Sigmoid colon (tissue), 7 donors: Measurements from ENCODE around the gene NBAS. TPM values are rescaled to one million over a fixed set of nuclear protein-coding genes. Genes with fewer than 3 reads are reported as not detected.

Source experiments
- DNase-seq: peaks from one replicate; pipeline ENCODE4 v3.0.0-alpha.2; 2019
- H3K27ac ChIP-seq, 4 donors: fragments of 200-600 bp; sonication (generic); one replicate each; pipeline ENCODE4 v1.5.1; 2016 to 2019; ENCODE audit warnings: mild to moderate bottlenecking in 1 of 4
- H3K27me3 ChIP-seq, 3 donors: fragments of 200-600 bp; sonication (generic); one replicate each; pipeline ENCODE4 v1.5.1; 2019; ENCODE audit warnings: mild to moderate bottlenecking in 1 of 3
- H3K36me3 ChIP-seq, 4 donors: fragments of 200-600 bp; sonication (generic); one replicate each; pipeline ENCODE4 v1.5.1; 2016 to 2019
- H3K4me1 ChIP-seq, 4 donors: fragments of 200-600 bp; sonication (generic); one replicate each; pipeline ENCODE4 v1.5.1; 2017 to 2019
- H3K4me3 ChIP-seq, 4 donors: fragments of 200-600 bp; sonication (generic); one replicate each; pipeline ENCODE4 v1.5.1; 2017 to 2019; ENCODE audit warnings: mild to moderate bottlenecking in 2 of 4, moderate library complexity in 1 of 4
- H3K9me3 ChIP-seq, 4 donors: fragments of 200-600 bp in 3 of 4; sonication (generic) in 3 of 4; one replicate each; pipeline versions ENCODE4 v1.5.1 to v1.6.1; 2013 to 2019
- EP300 ChIP-seq, 4 donors: sonication (generic); formaldehyde crosslinking; IDR thresholded peaks; one replicate each; pipeline ENCODE4 v1.6.1; 2017; ENCODE audit warnings: antibody characterized with exemption in 4 of 4
- POLR2A ChIP-seq, 2 donors: fragments of 450-650 bp; IDR thresholded peaks; one replicate each; pipeline ENCODE4 v1.6.1; 2016; ENCODE audit warnings: antibody characterized with exemption in 2 of 2, mild to moderate bottlenecking in 2 of 2, moderate library complexity in 2 of 2
- POLR2AphosphoS5 ChIP-seq, 4 donors: sonication (generic); formaldehyde crosslinking; IDR thresholded peaks; one replicate each; pipeline ENCODE4 v1.6.1; 2017; ENCODE audit warnings: antibody characterized with exemption in 4 of 4
- WGBS, 2 donors: extraction: QIAGEN DNeasy Blood & Tissue Kit; methylation state at CpG; one replicate each; pipeline ENCODE4 v1.1.7; 2013; 5-methylcytosine and 5-hydroxymethylcytosine counted together
- intact Hi-C: fragments of 100-400 bp; cut with DNase I; formaldehyde crosslinking; loops from one replicate; pipeline ENCODE4 v1.15.1; 2023
- polyA plus RNA-seq, 3 donors: library from polyadenylated mRNA; stranded (reverse); fragments of 200-250 nt; gene quantifications; one replicate each; pipeline ENCODE4 v1.2.3, GENCODE V29; 2013
- total RNA-seq, 4 donors: library from RNA; depleted of rRNA; stranded (reverse); fragments of >200 nt; gene quantifications; one replicate each; pipeline ENCODE4 v1.1.0, GENCODE V29; 2016
- TF ChIP-seq, protein P1 (sequence below), 4 experiments: fragments of 450-650 bp in 3 of 4; fragments of 200-600 bp in 1 of 4; IDR thresholded peaks; one replicate each; pipeline ENCODE4 v1.5.1; 2016 to 2019; ENCODE audit warnings: antibody characterized with exemption in 4 of 4, mild to moderate bottlenecking in 3 of 4, moderate library complexity in 2 of 4
- donor health status: healthy with polysubstance abuse.
- donor health status: Bipolar disorder and iron deficiency.
- donor health status: healthy.

NBAS gene
- total and polyA plus RNA-seq, 7 donors: 3.9 to 53.2 (median 41.9) TPM

GRCh38 chr2:15172825-15173224 lies 388.3 kb downstream of the NBAS start:
- TF ChIP-seq, protein P1, sequence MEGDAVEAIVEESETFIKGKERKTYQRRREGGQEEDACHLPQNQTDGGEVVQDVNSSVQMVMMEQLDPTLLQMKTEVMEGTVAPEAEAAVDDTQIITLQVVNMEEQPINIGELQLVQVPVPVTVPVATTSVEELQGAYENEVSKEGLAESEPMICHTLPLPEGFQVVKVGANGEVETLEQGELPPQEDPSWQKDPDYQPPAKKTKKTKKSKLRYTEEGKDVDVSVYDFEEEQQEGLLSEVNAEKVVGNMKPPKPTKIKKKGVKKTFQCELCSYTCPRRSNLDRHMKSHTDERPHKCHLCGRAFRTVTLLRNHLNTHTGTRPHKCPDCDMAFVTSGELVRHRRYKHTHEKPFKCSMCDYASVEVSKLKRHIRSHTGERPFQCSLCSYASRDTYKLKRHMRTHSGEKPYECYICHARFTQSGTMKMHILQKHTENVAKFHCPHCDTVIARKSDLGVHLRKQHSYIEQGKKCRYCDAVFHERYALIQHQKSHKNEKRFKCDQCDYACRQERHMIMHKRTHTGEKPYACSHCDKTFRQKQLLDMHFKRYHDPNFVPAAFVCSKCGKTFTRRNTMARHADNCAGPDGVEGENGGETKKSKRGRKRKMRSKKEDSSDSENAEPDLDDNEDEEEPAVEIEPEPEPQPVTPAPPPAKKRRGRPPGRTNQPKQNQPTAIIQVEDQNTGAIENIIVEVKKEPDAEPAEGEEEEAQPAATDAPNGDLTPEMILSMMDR (IDR thresholded peaks at IDR 0.05): no peak
- no peak for TF ChIP-seq EP300 (IDR thresholded peaks at IDR 0.05)
- no peak for TF ChIP-seq POLR2A (IDR thresholded peaks at IDR 0.05)
- no peak for TF ChIP-seq POLR2AphosphoS5 (IDR thresholded peaks at IDR 0.05)
- Histone ChIP-seq H3K9me3 (no peaks in the 10 kb centered on the region), H3K4me3 (no peak overlapping the region), H3K27me3 (no peaks in the 10 kb centered on the region), H3K36me3 (peaks cover 0 to 8% (median 2%) of the 10 kb centered on the region in 4 donors), H3K4me1 (peaks cover 0 to 23% (median 17%) of the 10 kb centered on the region in 4 donors), H3K27ac (no peak overlapping the region)
- no peak for DNase-seq
- WGBS, 2 donors: 67 to 81% methylated on average over 1 of the region's 1 CpG
- intact Hi-C loops: no loop called here

GRCh38 chr2:15170070-15170775 lies 390.9 kb downstream of the NBAS start:
- intact Hi-C loops: no loop called here
- WGBS, 2 donors: 65 to 90% methylated on average over 11 of the region's 11 CpGs
- H3K27me3 ChIP-seq: no peaks in the 10 kb centered on the region
- peaks cover 0 to 8% (median 1%) of the 10 kb centered on the region in 4 donors for H3K36me3 ChIP-seq
- H3K4me3 ChIP-seq: peak overlapping the region in 1 of 4 donors; percentile 9
- H3K4me1 ChIP-seq: peaks cover 0 to 23% (median 17%) of the 10 kb centered on the region in 4 donors
- peak overlapping the region; percentile 52 to 77 (median 65) for H3K27ac ChIP-seq
- TF ChIP-seq, protein P1 (IDR thresholded peaks at IDR 0.05): no peak
- TF ChIP-seq POLR2A (IDR thresholded peaks at IDR 0.05): no peak
- no peak for TF ChIP-seq POLR2AphosphoS5 (IDR thresholded peaks at IDR 0.05)
- TF ChIP-seq EP300 (IDR thresholded peaks at IDR 0.05): no peak
- H3K9me3 ChIP-seq: no peaks in the 10 kb centered on the region
- DNase-seq: no peak

DNA sequence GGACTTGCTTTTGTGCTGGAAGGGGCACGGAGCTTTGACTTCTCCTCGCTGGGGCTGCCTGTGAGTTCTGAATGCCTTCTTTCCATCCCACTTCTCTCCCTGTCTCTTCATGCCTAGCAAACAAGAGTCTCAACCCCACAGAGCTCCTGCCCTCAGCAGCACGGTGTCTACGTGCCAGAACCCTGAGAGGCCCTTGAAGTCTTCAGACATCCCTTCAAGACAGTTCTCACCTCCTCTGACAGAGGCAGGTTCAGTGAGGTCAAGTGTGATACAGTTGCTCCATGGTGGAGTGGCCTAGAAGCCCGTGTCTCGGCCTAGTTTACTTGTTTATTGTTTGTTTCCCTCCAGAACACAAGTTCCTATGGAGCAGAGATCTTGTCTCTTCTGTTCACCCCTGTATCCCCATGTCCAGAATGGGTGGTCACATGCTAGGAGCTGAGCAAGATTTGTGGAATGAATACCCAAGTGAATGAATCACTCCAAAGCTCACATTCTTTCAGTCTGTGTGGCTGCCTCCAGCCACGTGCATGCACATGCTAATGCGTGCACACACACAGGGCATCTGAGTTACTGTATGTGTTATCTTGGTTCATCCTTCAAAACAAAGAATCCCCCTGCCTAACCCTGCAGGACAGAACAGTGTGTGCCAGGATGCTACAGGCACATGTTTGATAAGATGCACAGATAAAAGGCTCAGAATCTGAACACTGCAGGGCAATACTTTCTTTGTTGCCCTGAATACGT lies 391.6 kb downstream of the NBAS start:
- Histone ChIP-seq H3K27ac (peak overlapping the region; percentile 52 to 77 (median 65)), H3K4me3 (peak overlapping the region in 1 of 4 donors; percentile 9), H3K4me1 (peaks cover 0 to 23% (median 17%) of the 10 kb centered on the region in 4 donors), H3K36me3 (peaks cover 0 to 8% (median 1%) of the 10 kb centered on the region in 4 donors), H3K9me3 (no peaks in the 10 kb centered on the region), H3K27me3 (no peaks in the 10 kb centered on the region)
- DNase-seq: no peak
- intact Hi-C loops: no loop called here
- 90 to 92% methylated on average over 9 of the region's 9 CpGs for WGBS, 2 donors
- peak in 1 of 4 donors; percentile 55 for TF ChIP-seq POLR2AphosphoS5 (IDR thresholded peaks at IDR 0.05)
- no peak for TF ChIP-seq EP300 (IDR thresholded peaks at IDR 0.05)

DNA sequence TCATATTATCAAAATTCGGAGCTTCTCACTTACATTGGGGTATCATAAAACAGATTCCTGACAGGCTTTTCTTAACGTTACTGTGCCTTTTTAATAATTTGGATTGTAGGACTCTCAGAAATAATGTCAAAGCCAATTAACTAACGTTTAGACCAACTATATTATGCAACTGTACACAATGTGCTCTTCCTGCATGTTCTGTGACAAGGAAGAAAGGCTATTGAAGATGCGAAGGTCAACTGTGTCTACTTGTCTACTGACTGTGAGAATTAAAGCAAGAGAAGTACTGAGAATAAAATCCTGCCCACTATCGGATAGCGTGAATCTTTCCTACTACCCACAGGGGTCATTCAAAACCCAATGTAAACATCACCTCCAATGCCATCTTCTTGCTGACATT lies 393.0 kb downstream of the NBAS start:
- Histone ChIP-seq H3K4me3 (no peak overlapping the region), H3K27me3 (no peaks in the 10 kb centered on the region), H3K9me3 (no peaks in the 10 kb centered on the region), H3K4me1 (peaks cover 0 to 23% (median 17%) of the 10 kb centered on the region in 4 donors), H3K36me3 (peaks cover 0 to 8% (median 1%) of the 10 kb centered on the region in 4 donors), H3K27ac (no peak overlapping the region)
- WGBS, 2 donors: 82 to 92% methylated on average over 6 of the region's 6 CpGs
- DNase-seq: no peak
- intact Hi-C loops: no loop called here
- TF ChIP-seq POLR2AphosphoS5 (IDR thresholded peaks at IDR 0.05) (no peak), EP300 (IDR thresholded peaks at IDR 0.05) (no peak), POLR2A (IDR thresholded peaks at IDR 0.05) (no peak)
- TF ChIP-seq, protein P1 (IDR thresholded peaks at IDR 0.05): no peak

- H3K36me3 ChIP-seq: peaks cover 0 to 8% (median 1%) of the 10 kb centered on the region in 4 donors
- TF ChIP-seq POLR2A (IDR thresholded peaks at IDR 0.05): no peak
- TF ChIP-seq, protein P1 (IDR thresholded peaks at IDR 0.05): no peak
- no peak for TF ChIP-seq POLR2AphosphoS5 (IDR thresholded peaks at IDR 0.05)
- TF ChIP-seq EP300 (IDR thresholded peaks at IDR 0.05): no peak
- WGBS, 2 donors: 95% methylated on average over 12 of the region's 12 CpGs
Measured at GRCh38 chr2:15166878-15167277, 394.3 kb downstream of the NBAS start.

More at GRCh38 chr2:15166878-15167277, 394.3 kb downstream of the NBAS start:
- peaks cover 0 to 19% (median 16%) of the 10 kb centered on the region in 4 donors for H3K4me1 ChIP-seq
- intact Hi-C loops: no loop called here
- no peaks in the 10 kb centered on the region for H3K27me3 ChIP-seq
- H3K9me3 ChIP-seq: no peaks in the 10 kb centered on the region
- H3K4me3 ChIP-seq: no peak overlapping the region
- no peak overlapping the region for H3K27ac ChIP-seq
- DNase-seq: no peak
